ENCODE results near the gene STK11.

GRCh38 chr19:1228161-1228957 is 22.8 kb downstream of the STK11 start:
- no peak for TF ChIP-seq CTCF (IDR thresholded peaks at IDR 0.05)
- no peak for TF ChIP-seq POLR2A (IDR thresholded peaks at IDR 0.05)

Measured in thyroid gland (tissue), 4 donors.